ENCODE results near the gene ACOXL.
"Not testable (repeated sequence)": the region's sequence is repeated elsewhere in the genome, so short reads cannot be mapped to it uniquely, and the experiment has no call there.

Gene ACOXL

GRCh38 chr2:111046670-111047069, 314.3 kb downstream of the ACOXL start:
- DNase-seq = no peak

GRCh38 chr2:111048856-111049768, 316.7 kb downstream of the ACOXL start:
- no peak for DNase-seq

GRCh38 chr2:111049792-111050640, 317.6 kb downstream of the ACOXL start:
- DNase-seq = peak; percentile 58

DNA sequence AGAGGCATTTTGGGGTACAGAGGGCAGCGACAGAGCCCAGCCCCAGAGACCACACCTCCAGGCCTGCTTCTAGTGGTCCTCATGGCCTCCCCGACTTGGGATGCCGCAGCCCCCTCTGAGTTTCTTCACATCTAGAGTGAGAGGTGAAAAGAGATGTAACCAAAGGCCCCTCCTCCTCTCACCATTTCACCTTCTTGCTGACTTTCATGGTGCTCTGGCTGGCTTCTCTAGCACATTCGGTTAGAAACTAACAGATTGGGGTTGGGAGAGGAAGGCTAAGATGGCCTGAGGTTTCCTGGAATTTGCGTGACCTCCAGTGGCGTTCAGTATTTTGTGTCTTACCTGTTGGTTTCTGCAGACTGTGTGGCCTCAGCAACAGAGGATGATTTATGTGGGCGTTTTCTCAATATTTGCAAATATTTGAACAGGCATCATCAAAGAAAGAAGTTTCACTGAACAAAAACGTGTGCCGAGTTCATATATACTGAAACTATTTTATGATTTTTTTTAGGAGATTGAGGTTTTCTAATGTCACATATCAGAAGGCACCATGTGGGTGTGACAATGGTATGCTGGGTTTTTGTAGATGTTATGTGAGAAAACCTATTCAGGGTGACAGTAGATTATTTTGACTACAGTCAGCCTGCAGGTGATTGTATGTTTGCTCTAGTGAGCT, 318.5 kb downstream of the ACOXL start:
- no peak for DNase-seq

DNA sequence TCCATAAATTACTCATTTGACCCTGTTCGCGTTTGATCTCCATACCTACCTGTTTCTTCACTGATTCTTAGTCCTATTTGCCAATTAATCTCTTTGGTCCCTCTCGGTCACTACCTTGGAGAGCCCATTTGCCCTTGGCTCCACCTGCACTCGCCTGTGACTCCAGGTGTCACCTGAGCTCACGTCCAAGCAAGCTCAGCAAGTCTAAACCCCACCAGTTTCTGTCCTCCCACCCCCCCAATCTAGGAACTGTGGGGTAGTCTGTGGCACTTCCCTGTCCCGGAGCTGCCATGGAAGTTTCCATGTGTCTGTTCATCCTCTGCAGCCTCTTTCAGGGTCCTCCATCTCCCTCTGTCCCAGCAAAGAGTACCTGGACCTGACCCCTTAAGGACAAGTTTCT, 320.2 kb downstream of the ACOXL start:
- no peak for DNase-seq

- no peak for DNase-seq
These were observed 320.9 kb downstream of the ACOXL start for GRCh38 chr2:111053266-111053665.

DNA sequence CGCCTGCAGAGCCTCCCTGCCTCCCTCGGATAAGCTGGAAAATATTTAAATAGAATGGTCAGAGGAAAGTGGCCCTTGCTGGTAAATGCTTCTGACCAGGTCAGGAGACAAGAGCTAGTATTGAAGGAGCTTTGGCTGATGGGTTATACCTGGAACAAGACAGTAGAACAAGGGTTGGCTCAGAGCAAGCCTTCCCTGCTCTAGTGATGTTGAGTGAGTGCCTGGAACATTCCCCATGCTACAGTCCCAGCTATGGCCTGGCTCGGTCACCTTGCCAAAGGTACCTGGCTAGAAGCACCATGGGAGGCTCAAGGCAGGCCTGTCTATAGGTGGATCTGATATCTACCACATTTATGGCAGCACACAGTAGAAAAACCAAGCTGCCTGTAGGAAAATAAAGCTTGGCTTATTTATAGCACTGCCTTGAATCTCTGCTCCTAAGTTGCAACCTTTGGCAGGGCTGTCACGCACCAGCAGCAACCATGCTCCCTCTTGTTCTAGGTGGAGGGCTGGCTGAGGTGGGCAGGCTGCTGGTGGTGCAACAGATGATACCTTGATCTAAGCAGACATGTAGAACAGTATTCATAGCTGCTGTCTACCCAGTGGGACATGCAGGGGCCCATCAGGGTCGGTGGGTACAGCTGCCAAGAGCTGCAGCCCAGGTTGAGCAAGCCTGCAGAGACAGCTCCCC, 321.6 kb downstream of the ACOXL start:
- DNase-seq = no peak

DNA sequence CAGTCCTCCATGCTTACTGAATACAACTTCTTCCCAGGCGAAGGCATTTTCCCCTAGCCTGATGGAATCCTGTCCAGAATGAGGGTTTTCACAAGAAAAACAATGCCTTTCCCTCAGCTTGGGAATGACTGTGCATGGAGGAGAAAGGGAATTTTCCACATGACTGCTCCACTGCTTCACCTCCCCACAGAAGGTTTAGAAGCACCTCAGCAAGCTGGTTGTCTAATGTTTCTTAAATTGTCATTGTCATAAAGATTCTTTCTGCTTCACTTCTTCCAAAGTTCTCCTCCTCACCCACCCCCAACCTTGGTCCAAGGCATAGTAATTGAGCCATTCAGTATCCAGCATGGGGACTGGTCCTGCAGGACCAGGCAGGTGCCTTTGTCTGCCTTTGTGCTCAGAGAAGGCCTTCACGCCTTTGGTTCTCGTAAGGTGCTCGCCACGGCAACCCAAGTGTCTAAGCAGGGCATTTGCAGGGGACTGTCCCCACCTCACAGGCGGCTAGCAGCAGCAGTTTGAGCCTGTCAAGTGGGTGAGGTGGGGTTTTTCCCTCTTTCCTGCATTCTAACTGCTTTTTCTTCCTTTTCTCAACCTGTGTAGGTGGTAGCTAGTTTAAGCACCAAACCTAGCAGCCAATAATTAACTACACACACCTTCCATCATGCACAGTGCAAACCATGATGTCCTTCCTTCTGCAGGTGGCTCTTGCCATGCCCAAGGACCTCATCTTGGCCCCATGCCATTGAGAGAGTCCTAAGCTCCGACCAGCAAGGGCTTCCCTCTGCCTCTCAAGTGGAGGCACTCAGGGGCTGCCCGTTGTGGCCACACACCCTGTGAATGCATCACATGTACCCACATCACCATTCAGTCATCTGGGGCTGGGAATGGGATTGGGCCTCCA, 322.7 kb downstream of the ACOXL start:
- DNase-seq = peak; percentile 88

GRCh38 chr2:111055735-111056134, 323.4 kb downstream of the ACOXL start:
- DNase-seq = peak; percentile 96

DNA sequence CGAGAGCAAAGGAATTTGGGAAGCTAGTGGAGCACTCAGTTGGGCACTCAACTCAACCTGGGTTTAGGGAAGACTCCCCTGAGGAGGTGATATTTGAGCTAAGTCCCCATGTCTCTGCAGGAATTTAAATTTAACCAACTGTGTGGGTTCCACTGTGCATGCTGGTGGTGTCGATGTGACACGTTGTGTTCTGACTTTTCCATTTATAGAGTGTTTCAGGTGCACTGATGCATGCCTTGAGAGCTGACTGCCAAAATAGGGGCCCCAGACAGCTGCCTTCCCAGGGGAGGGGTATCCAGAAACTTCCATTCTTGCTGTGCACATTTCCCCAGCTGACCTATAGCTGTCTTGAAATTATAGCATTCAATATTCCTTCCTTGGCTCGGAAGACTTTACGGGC, 324.7 kb downstream of the ACOXL start:
- no peak for DNase-seq

DNA sequence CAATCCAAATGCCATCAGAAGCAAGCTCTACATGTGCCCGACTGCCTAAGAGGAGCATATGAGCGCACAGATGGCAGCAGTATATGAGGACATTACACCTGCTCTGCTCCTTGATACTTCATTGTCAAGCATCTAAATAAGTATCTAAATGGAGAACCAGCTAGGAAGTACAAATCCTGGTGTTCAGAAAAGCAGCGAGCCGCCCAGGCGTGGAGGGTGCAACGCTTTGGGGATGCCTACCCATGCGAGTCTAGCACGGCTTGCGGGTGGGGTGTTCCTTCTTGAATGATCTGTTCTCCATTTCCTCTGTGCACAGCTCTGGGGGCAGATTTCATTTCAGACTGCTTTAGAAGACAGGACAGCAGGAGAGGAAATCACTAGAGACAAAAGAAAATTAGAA, 325.3 kb downstream of the ACOXL start:
- no peak for DNase-seq

DNA sequence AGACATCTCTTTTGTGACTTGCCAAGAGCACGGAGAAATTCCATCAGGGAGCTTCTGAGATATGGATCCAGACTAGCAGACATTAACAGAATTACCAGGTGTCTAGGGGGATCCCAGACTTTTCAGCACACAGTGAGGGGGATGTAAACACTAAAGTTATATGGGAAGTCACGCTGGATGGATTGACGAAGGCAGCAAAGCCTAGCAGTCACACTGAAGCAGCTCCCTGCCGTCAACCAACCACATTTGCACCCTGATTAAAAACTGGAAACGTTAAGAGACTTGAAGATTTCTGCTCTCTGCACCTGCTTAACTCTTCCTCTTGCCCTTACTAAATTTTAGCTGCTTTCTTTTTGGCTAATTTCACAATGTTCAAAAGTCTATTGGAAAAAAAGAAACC, 325.9 kb downstream of the ACOXL start:
- DNase-seq = no peak

- DNase-seq = no peak
These were observed 328.8 kb downstream of the ACOXL start for GRCh38 chr2:111061191-111061590.

DNA sequence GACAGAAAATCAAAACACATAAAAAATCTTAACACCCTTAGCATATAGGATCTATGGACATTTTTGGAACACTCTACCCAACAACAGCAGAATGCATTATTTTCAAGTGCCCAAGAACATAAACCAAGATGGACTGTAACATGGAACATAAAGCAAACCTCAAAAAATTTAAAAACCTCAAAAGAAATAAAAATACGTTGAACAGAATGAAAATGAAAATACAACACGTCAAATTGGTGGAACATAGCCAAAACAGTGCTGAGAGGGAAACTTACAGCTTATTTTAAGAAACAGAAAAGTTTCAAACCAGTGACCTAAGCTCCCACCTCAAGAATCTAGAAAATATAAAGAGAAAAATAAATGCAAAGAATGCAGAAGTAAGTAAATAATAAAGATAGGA, 330.0 kb downstream of the ACOXL start:
- no peak for DNase-seq

DNA sequence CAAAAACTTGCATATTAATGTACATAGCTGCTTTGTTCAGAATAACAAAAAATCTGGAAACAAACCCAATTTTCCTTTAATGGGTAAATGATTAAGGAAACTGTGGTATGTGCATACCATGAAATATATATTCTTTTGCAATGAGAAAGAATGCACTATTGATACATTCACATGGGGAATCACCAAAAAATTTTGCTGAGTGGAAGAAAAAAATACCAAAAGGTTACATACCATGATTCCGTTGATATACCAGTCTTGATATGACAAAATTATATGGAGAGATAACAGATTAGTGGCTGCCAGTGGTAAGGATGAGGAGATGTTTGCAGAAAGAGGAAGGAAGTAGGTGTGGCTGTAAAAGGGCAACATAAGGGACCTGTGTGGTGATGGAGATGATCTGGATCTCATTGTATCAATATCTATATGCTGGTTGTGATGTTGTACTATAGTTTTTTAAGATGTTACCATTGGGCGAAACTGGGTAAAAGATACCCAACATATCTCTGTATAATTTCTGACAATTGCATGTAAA, 333.8 kb downstream of the ACOXL start:
- no peak for DNase-seq

- DNase-seq = peak; percentile 54
These were observed 336.2 kb downstream of the ACOXL start for GRCh38 chr2:111068435-111069058.

- DNase-seq = no peak
These were observed 337.3 kb downstream of the ACOXL start for GRCh38 chr2:111069722-111070121.

DNA sequence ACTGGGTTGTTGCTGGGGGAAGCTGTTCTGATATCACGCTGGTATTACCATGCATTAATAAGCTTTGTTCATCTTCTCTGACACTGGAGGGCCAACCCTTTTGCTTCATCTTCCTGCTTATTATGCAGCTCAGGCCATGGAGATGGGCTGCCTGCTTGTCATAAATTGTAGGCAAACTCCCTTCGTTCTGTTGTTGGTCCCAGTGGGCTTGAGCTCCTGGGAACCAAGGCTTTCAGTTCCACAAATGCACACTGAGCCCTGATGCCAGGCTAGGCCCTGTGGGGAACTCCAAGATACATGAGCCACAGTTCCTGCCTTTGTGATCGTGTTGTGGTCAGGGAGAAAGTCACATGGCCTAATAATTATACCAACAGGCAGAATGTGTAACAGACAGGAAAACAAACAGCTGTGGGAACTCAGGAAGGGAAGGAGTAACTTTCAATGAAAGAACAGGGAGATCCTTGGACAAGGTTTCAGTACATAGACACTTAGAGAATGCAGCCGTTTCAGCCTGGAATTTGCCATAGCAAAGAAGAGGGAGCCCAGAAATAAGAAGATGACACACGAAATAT, 339.3 kb downstream of the ACOXL start:
- no peak for DNase-seq

DNA sequence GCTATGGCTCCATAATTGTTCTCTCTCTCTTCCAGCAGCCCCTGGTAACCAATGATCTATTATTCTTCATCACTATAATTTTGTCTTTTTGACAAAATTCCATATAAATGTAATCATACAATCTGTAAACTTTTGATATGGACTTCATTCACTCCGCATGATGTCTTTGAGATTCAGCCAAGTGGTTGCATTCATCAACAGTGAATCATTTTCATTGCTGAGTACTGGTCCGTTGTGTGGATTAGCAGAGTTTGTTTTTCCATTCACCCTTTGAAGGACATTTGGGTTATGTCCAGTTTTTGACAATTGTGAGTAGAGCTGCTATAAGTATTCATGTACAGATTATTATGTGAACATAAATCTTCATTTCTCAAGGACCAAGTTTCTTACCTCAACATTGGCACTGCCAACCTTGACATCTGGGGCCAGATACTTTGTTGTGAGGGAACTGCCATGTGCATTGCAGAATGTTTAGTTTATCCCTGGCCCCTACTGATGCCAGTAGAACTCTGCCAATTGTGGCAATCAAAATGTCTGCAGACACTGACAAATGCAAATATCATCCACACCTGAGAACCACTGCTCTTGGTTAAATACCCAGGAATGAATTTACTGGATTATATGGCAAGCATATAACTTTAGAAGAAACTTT, 340.0 kb downstream of the ACOXL start:
- DNase-seq = no peak

DNA sequence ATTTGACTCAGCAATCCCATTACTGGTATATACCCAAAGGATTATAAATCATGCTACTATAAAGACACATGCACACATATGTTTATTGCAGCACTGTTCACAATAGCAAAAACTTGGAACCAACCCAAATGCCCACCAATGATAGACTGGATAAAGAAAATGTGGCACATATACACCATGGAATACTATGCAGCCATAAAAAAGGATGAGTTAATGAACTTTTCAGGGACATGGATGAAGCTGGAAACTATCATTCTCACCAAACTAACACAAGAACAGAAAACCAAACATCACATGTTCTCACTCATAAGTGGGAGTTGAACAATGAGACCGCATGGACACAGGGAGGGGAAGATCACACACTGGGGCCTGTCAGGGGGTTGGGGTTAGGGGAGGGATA, 350.3 kb downstream of the ACOXL start:
- not testable (repeated sequence) for DNase-seq
